GM12865 (cell line): ENCODE results near the gene MARCHF9.

Experiments
- DNase-seq: peaks from one replicate; pipeline ENCODE4 v3.0.0; 2010; ENCODE audit warnings: low read depth
- H3K4me3 ChIP-seq: 2 replicates; pipeline ENCODE4 v1.5.1; 2011; ENCODE audit warnings: mild to moderate bottlenecking, low read depth, low read length, control low read depth
- CTCF ChIP-seq: IDR thresholded peaks from 2 replicates; pipeline ENCODE4 v1.5.1; 2011; ENCODE audit warnings: low read length, control low read depth, low read depth, inconsistent platforms; ENCODE audit not compliant: insufficient read depth; ENCODE audit errors: missing control alignments

The MARCHF9 gene

GRCh38 chr12:57806677-57807076 lies 51.8 kb downstream of the MARCHF9 start:
- DNase-seq: no peak
- H3K4me3 ChIP-seq: no peak overlapping the region
- TF ChIP-seq CTCF: no peak

DNA sequence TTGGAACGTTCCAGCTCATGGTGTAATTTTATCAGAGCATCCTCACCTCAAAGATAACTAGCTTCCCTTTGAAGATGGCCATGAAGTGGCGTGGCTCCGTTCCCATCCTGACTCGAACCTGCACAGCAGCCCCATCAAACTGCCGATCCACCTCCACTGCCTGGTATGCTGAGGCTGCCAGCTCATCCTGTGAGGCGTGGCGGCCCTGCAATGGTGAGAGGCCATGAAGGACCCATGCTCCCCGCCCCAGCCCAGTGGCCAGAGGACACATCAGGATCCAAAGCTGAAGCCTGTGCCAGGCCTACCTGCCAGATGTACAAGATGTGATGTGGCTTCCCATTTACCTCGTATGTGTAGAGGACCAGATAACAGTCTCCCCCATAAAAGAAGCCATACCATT lies 52.4 kb downstream of the MARCHF9 start:
- H3K4me3 ChIP-seq: no peak overlapping the region
- no peak for DNase-seq
- TF ChIP-seq CTCF: no peak

DNA sequence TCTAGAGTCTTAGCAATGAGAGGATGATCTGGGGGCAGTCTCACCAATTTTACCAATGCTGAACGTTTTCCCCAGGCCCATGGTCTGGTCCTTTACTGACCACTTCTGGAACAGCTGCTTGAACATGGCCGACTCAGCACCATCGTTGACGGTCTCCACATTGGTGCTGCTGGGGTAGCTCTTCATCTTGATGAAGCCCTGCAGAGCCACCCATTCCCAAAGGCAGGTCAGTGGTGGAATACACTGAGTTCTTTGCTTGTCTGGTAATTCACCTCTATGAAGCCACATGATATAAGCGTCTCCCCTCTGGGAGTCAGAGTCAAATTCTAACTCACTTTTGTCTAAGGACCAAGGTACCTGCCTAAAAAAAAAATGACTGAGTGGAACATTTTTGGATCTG lies 53.4 kb downstream of the MARCHF9 start:
- no peak overlapping the region for H3K4me3 ChIP-seq
- no peak for TF ChIP-seq CTCF
- DNase-seq: no peak

- no peak overlapping the region for H3K4me3 ChIP-seq
- no peak for DNase-seq
- TF ChIP-seq CTCF: no peak
Measured at GRCh38 chr12:57809425-57809824, 54.5 kb downstream of the MARCHF9 start.
